Transverse colon (tissue), 3 donors: Measurements from ENCODE around the gene TAC4.

ENCODE experiments used
- POLR2A ChIP-seq: fragments of 450-650 bp; IDR thresholded peaks from one replicate; pipeline ENCODE4 v1.6.1; 2016; ENCODE audit warnings: antibody characterized with exemption, mild to moderate bottlenecking, moderate library complexity
- TF ChIP-seq, protein P1 (sequence below), 5 experiments: fragments of 200-600 bp in 3 of 5; fragments of 450-650 bp in 2 of 5; sonication (generic) in 3 of 5; IDR thresholded peaks; 1 replicate in 2 of 5; 2 replicates in 3 of 5; pipeline ENCODE4 v1.5.1; 2016 to 2017; ENCODE audit warnings: antibody characterized with exemption in 5 of 5, inconsistent platforms in 3 of 5, mild to moderate bottlenecking in 2 of 5, moderate library complexity in 1 of 5

GRCh38 chr17:49834118-49834743, 13.6 kb downstream of the TAC4 start:
- TF ChIP-seq POLR2A, result no peak
- TF ChIP-seq, protein P1, sequence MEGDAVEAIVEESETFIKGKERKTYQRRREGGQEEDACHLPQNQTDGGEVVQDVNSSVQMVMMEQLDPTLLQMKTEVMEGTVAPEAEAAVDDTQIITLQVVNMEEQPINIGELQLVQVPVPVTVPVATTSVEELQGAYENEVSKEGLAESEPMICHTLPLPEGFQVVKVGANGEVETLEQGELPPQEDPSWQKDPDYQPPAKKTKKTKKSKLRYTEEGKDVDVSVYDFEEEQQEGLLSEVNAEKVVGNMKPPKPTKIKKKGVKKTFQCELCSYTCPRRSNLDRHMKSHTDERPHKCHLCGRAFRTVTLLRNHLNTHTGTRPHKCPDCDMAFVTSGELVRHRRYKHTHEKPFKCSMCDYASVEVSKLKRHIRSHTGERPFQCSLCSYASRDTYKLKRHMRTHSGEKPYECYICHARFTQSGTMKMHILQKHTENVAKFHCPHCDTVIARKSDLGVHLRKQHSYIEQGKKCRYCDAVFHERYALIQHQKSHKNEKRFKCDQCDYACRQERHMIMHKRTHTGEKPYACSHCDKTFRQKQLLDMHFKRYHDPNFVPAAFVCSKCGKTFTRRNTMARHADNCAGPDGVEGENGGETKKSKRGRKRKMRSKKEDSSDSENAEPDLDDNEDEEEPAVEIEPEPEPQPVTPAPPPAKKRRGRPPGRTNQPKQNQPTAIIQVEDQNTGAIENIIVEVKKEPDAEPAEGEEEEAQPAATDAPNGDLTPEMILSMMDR (IDR thresholded peaks at IDR 0.05), result no peak
